Colonic mucosa (tissue), 4 donors: ENCODE results near the gene SCAI. TPM values are rescaled to one million over a fixed set of nuclear protein-coding genes. Genes with fewer than 3 reads are reported as not detected.

ENCODE experiments used
- DNase-seq: peaks from one replicate; pipeline ENCODE4 v3.0.0-alpha.2; 2020
- H3K27ac ChIP-seq: fragments of 200-600 bp; one replicate; pipeline ENCODE4 v1.8.0; 2021
- H3K27me3 ChIP-seq: fragments of 200-600 bp; one replicate; pipeline ENCODE4 v1.8.0; 2021
- H3K36me3 ChIP-seq: fragments of 200-600 bp; one replicate; pipeline ENCODE4 v1.8.0; 2021
- H3K4me1 ChIP-seq: fragments of 200-600 bp; one replicate; pipeline ENCODE4 v1.8.0; 2021; ENCODE audit warnings: mild to moderate bottlenecking
- H3K4me3 ChIP-seq: fragments of 200-600 bp; one replicate; pipeline ENCODE4 v1.8.0; 2021
- H3K9ac ChIP-seq, 2 donors: one replicate each; pipeline ENCODE4 v1.7.0; 2013; ENCODE audit warnings: control low read depth in 2 of 2, low read depth in 2 of 2, low read length in 2 of 2
- H3K9me3 ChIP-seq: fragments of 200-600 bp; one replicate; pipeline ENCODE4 v1.8.0; 2021
- CTCF ChIP-seq: fragments of 200-600 bp; IDR thresholded peaks from one replicate; pipeline ENCODE4 v1.8.0; 2022; ENCODE audit warnings: antibody characterized with exemption, mild to moderate bottlenecking
- intact Hi-C: fragments of 100-400 bp; cut with DNase I; formaldehyde crosslinking; loops from one replicate; pipeline ENCODE4 v1.14.1; 2022
- total RNA-seq, 2 donors: library from RNA; stranded (reverse); fragmentation: NEBNext Ultra II Directional in 1 of 2; extraction: Animal tissue kit (Norgen Biotek cat#: 25700) in 1 of 2; gene quantifications; one replicate each; pipeline ENCODE4 v1.2.1, GENCODE V29; 2021
- donor health status: healthy.
- donor health status: DM: no; HTN: no; CAD: no.
- donor health status: DM: no; HTN: no; CAD: no.

Gene SCAI
- total RNA-seq, 2 donors from 2014 or later: 6.7 to 8.3 TPM

GRCh38 chr9:125146247-125146646 is 2.9 kb upstream of the SCAI start:
- H3K4me1 ChIP-seq: no peaks in the 10 kb centered on the region
- DNase-seq: no peak
- H3K4me3 ChIP-seq: no peak overlapping the region
- intact Hi-C loops: loop anchor here (5.0 to 10.0 kb wide), 2 partner anchors 209 to 371 kb away; partner anchors contain the start of genes NR6A1 and OLFML2A
- H3K9me3 ChIP-seq: no peaks in the 10 kb centered on the region
- TF ChIP-seq CTCF: no peak
- no peak overlapping the region for H3K27ac ChIP-seq
- H3K9ac ChIP-seq: no peak overlapping the region
- H3K36me3 ChIP-seq: no peaks in the 10 kb centered on the region
- no peaks in the 10 kb centered on the region for H3K27me3 ChIP-seq

GRCh38 chr9:125145425-125145824 is 2.1 kb upstream of the SCAI start:
- no peak for DNase-seq
- Histone ChIP-seq H3K27ac (no peak overlapping the region), H3K4me3 (no peak overlapping the region), H3K36me3 (no peaks in the 10 kb centered on the region), H3K27me3 (no peaks in the 10 kb centered on the region), H3K9ac (no peak overlapping the region), H3K4me1 (no peaks in the 10 kb centered on the region), H3K9me3 (no peaks in the 10 kb centered on the region)
- intact Hi-C loops: loop anchor here (5.0 to 10.0 kb wide), 2 partner anchors 208 to 371 kb away; partner anchors contain the start of genes NR6A1 and OLFML2A
- no peak for TF ChIP-seq CTCF

GRCh38 chr9:125142560-125143376 is 560 bp downstream of the SCAI start:
- H3K27me3 ChIP-seq: no peaks in the 10 kb centered on the region
- DNase-seq: peak; percentile 28
- TF ChIP-seq CTCF: no peak
- no peaks in the 10 kb centered on the region for H3K9me3 ChIP-seq
- peak overlapping the region; percentile 62 for H3K4me3 ChIP-seq
- intact Hi-C loops: loop anchor here (2.0 to 10.0 kb wide), 2 partner anchors 282 to 368 kb away; partner anchors contain the start of genes NR6A1, OLFML2A and RPL35
- no peaks in the 10 kb centered on the region for H3K4me1 ChIP-seq
- no peak overlapping the region for H3K27ac ChIP-seq
- H3K9ac ChIP-seq: peak overlapping the region; percentile 31 to 62
- H3K36me3 ChIP-seq: no peaks in the 10 kb centered on the region

GRCh38 chr9:125141751-125142150 is 1.6 kb downstream of the SCAI start:
- intact Hi-C loops: loop anchor here (2.0 to 10.0 kb wide), 2 partner anchors 281 to 367 kb away; partner anchors contain the start of genes NR6A1, OLFML2A and RPL35
- Histone ChIP-seq H3K27ac (no peak overlapping the region), H3K4me1 (no peaks in the 10 kb centered on the region), H3K4me3 (no peak overlapping the region), H3K36me3 (no peaks in the 10 kb centered on the region), H3K27me3 (no peaks in the 10 kb centered on the region), H3K9ac (no peak overlapping the region), H3K9me3 (no peaks in the 10 kb centered on the region)
- TF ChIP-seq CTCF: no peak
- no peak for DNase-seq

GRCh38 chr9:125141251-125141650 is 2.1 kb downstream of the SCAI start:
- Histone ChIP-seq H3K9ac (no peak overlapping the region), H3K4me3 (no peak overlapping the region), H3K4me1 (no peaks in the 10 kb centered on the region), H3K27me3 (no peaks in the 10 kb centered on the region), H3K36me3 (no peaks in the 10 kb centered on the region), H3K9me3 (no peaks in the 10 kb centered on the region), H3K27ac (no peak overlapping the region)
- TF ChIP-seq CTCF: no peak
- intact Hi-C loops: loop anchor here (10.0 kb wide), 1 partner anchor 366 kb away; the partner anchor contains the start of genes NR6A1 and OLFML2A
- no peak for DNase-seq
